GM18502 (cell line): Measurements from ENCODE around the gene MGLL.
"Not testable (repeated sequence)": the region's sequence is repeated elsewhere in the genome, so short reads cannot be mapped to it uniquely, and the experiment has no call there.

Source experiments
- ATAC-seq: cut with Tn5 transposase; IDR thresholded peaks from one replicate; pipeline ENCODE4 v1.9.1; 2021; ENCODE audit warnings: mild to moderate bottlenecking; ENCODE audit not compliant: unreplicated experiment, poor library complexity

The MGLL gene

GRCh38 chr3:127671523-127672428 is 150.5 kb downstream of the MGLL start:
- peak; percentile 26 for ATAC-seq

- ATAC-seq: no peak
Measured at GRCh38 chr3:127670761-127671522, 151.4 kb downstream of the MGLL start.

GRCh38 chr3:127670229-127670559 is 152.1 kb downstream of the MGLL start:
- no peak for ATAC-seq

GRCh38 chr3:127669541-127670228 is 152.6 kb downstream of the MGLL start:
- ATAC-seq: no peak

GRCh38 chr3:127668906-127669305 is 153.4 kb downstream of the MGLL start:
- ATAC-seq: no peak

GRCh38 chr3:127667119-127667681 is 155.1 kb downstream of the MGLL start:
- no peak for ATAC-seq

GRCh38 chr3:127666676-127667075 is 155.6 kb downstream of the MGLL start:
- ATAC-seq: no peak

GRCh38 chr3:127665586-127665985 is 156.7 kb downstream of the MGLL start:
- no peak for ATAC-seq

GRCh38 chr3:127665165-127665564 is 157.2 kb downstream of the MGLL start:
- no peak for ATAC-seq

- no peak for ATAC-seq
Measured at GRCh38 chr3:127663151-127663550, 159.2 kb downstream of the MGLL start.

GRCh38 chr3:127662001-127662469 is 160.3 kb downstream of the MGLL start:
- no peak for ATAC-seq

GRCh38 chr3:127661600-127661999 is 160.7 kb downstream of the MGLL start:
- ATAC-seq: no peak

- no peak for ATAC-seq
Measured at GRCh38 chr3:127660621-127661251, 161.6 kb downstream of the MGLL start.

GRCh38 chr3:127658234-127658633 is 164.1 kb downstream of the MGLL start:
- ATAC-seq: no peak

GRCh38 chr3:127656906-127657305 is 165.4 kb downstream of the MGLL start:
- no peak for ATAC-seq

GRCh38 chr3:127655641-127656040 is 166.7 kb downstream of the MGLL start:
- ATAC-seq: no peak

GRCh38 chr3:127654993-127655392 is 167.3 kb downstream of the MGLL start:
- not testable (repeated sequence) for ATAC-seq

- no peak for ATAC-seq
Measured at GRCh38 chr3:127654374-127654773, 167.9 kb downstream of the MGLL start.

GRCh38 chr3:127652246-127652995 is 169.9 kb downstream of the MGLL start:
- no peak for ATAC-seq
